Choroid plexus epithelial cell (primary cell): ENCODE measurements around the gene NUP62.
"Not testable (repeated sequence)": the region's sequence is repeated elsewhere in the genome, so short reads cannot be mapped to it uniquely, and the experiment has no call there.

Experiments
- DNase-seq: peaks from one replicate; pipeline ENCODE4 v3.0.0-alpha.2; 2010; ENCODE audit warnings: low read depth
- H3K4me3 ChIP-seq: 2 replicates; pipeline ENCODE4 v1.5.1; 2011; ENCODE audit warnings: low read depth, mild to moderate bottlenecking, control low read depth, low read length, moderate library complexity
- CTCF ChIP-seq: conservative IDR thresholded peaks from 2 replicates; pipeline ENCODE4 v1.5.1; 2011; ENCODE audit warnings: low read depth, mild to moderate bottlenecking, control low read depth, inconsistent platforms, low read length, moderate library complexity

Gene NUP62

GRCh38 chr19:49930483-49931011 lies 1.2 kb upstream of the NUP62 start:
- TF ChIP-seq CTCF, result no peak
- no peak for DNase-seq
- H3K4me3 ChIP-seq, result peak overlapping the region; percentile 8

- peak; percentile 99 for DNase-seq
- no peak for TF ChIP-seq CTCF
- H3K4me3 ChIP-seq, result peak overlapping the region; percentile 98
These were observed 543 bp upstream of the NUP62 start for GRCh38 chr19:49929611-49930482.

GRCh38 chr19:49927526-49928264 lies 1.6 kb downstream of the NUP62 start:
- no peak for TF ChIP-seq CTCF
- DNase-seq, result no peak
- no peak overlapping the region for H3K4me3 ChIP-seq

DNA sequence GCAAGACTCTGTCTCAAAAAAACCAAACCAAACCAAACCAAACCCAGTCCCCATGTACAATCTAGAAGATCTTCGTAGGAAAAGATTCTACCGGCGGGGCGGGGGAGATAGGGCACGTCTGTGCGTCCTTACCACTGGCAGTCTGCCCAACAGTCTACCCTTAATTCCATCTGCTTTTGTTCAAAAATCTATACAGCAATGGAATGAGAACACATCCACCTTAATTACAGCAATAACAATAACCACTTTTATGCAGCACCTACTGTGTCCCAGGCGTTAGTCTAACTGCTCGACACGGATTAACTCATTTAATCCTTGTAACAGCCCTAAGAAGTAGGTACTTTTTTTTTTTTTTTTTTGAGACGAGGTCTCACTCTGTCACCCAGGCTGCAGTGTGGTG lies 2.8 kb downstream of the NUP62 start:
- H3K4me3 ChIP-seq, result no peak overlapping the region
- DNase-seq, result no peak
- no peak for TF ChIP-seq CTCF

DNA sequence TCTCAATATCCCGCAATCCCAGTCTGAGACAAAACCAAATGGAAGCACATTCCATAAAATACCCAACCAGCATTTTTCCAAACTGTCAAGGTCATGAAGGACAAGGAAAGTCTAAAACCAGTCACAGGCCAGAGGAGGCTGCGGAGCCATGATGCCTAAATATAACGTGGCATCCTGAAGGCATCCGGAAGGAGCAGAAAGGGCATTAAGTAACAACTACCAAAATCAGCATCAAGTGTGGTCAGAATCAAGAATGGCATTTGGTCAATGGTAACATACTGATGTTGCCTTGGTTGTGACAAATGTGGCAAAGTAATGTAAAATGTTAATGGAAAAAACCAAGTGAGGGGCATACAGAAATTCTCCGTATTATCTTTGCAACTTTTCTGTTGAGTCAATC lies 3.8 kb downstream of the NUP62 start:
- no peak for TF ChIP-seq CTCF
- no peak overlapping the region for H3K4me3 ChIP-seq
- DNase-seq, result no peak

- not testable (repeated sequence) for DNase-seq, H3K4me3 ChIP-seq
These were observed 4.5 kb downstream of the NUP62 start for GRCh38 chr19:49924881-49925210.

DNA sequence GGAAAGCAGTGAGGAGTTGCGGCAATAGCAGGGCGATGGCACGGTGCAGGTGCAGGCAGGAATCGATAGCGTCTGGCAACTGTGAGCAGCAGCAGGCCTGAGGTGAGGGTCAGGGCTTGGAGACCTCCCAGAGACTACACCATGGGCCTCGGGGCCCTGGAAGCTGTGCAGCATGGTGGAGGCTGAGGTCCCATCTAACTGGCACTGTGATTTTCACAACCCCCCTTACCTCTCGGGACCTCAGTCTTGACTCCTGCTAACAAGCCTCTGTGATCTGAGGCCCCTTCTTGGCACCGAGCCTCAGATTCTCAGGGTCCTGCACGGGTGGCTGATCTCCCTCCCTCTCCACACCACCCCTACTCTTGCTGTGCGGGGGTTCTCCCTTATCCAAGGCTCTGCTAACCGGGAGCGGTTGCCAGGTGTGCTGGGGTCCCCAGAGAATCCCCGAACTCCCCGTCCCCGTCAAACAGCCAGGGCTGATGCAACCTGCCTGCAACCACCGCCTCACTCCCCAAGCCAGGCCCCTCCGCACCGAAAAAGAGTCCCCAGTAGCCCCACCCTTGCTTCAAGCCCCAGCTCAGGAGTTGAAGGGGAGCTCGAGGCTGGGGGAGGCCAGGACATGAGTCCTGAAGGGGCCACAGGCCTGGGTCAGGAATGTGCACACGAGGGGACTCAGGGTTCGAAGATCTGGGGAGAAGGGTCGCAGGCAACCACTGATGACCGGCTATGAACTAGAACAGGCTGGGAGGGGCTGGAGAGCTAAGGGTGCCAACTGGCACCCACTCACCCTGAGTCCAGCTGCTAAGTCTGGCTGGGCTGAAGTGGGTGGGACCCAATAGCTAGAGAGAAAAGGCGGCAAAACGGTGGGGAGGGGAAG lies 5.1 kb downstream of the NUP62 start:
- no peak overlapping the region for H3K4me3 ChIP-seq
- no peak for DNase-seq
- no peak for TF ChIP-seq CTCF
